NCI-H146 treated with DMSO at 0.1 percent for 48 hours (cell line): ENCODE measurements around the gene RCC1.
"Not testable (repeated sequence)": the region's sequence is repeated elsewhere in the genome, so short reads cannot be mapped to it uniquely, and the experiment has no call there.

Experiments used
- DNase-seq: peaks from one replicate; lab custom pipeline; 2025; ENCODE audit not compliant: unreplicated experiment; lab: John Stamatoyannopoulos, UW

RCC1 gene

GRCh38 chr1:28540651-28541050, 34.8 kb downstream of the RCC1 start:
- no peak for DNase-seq

GRCh38 chr1:28541414-28542015, 35.7 kb downstream of the RCC1 start:
- DNase-seq, result not testable (repeated sequence)

GRCh38 chr1:28545246-28545628, 39.4 kb downstream of the RCC1 start:
- DNase-seq, result no peak

GRCh38 chr1:28548318-28548717, 42.5 kb downstream of the RCC1 start:
- no peak for DNase-seq

GRCh38 chr1:28551381-28551780, 45.5 kb downstream of the RCC1 start:
- no peak for DNase-seq

- peak; percentile 79 for DNase-seq
Measured at GRCh38 chr1:28552758-28553663, 47.2 kb downstream of the RCC1 start, which contains the start of gene TRNAU1AP. TSS of gene TRNAU1AP (plus strand) at chr1:28553085. CDS start at chr1:28553111, 26 bp downstream.

GRCh38 chr1:28560886-28561285, 55.0 kb downstream of the RCC1 start:
- DNase-seq, result no peak

GRCh38 chr1:28564310-28564709, 58.5 kb downstream of the RCC1 start:
- DNase-seq, result no peak

GRCh38 chr1:28565040-28565439, 59.2 kb downstream of the RCC1 start:
- DNase-seq, result no peak

GRCh38 chr1:28565726-28566125, 59.9 kb downstream of the RCC1 start:
- DNase-seq, result no peak

- no peak for DNase-seq
Measured at GRCh38 chr1:28566931-28567330, 61.1 kb downstream of the RCC1 start.

- DNase-seq, result no peak
Measured at GRCh38 chr1:28571911-28572310, 66.1 kb downstream of the RCC1 start.

GRCh38 chr1:28572891-28573290, 67.0 kb downstream of the RCC1 start:
- DNase-seq, result not testable (repeated sequence)

- DNase-seq, result no peak
Measured at GRCh38 chr1:28573564-28573963, 67.7 kb downstream of the RCC1 start.

GRCh38 chr1:28577052-28577678, 71.3 kb downstream of the RCC1 start:
- no peak for DNase-seq

- DNase-seq, result no peak
Measured at GRCh38 chr1:28577738-28578536, 72.1 kb downstream of the RCC1 start.

- no peak for DNase-seq
Measured at GRCh38 chr1:28578696-28579218, 72.9 kb downstream of the RCC1 start.

- no peak for DNase-seq
Measured at GRCh38 chr1:28579401-28579800, 73.6 kb downstream of the RCC1 start.

GRCh38 chr1:28580722-28581530, 75.1 kb downstream of the RCC1 start:
- peak; percentile 35 for DNase-seq
